CMK (cell line): ENCODE results near the gene CIDEC.

Source experiments
- DNase-seq: peaks from one replicate; pipeline ENCODE4 v3.0.0-alpha.2; 2010; ENCODE audit warnings: low read depth

CIDEC gene

DNA sequence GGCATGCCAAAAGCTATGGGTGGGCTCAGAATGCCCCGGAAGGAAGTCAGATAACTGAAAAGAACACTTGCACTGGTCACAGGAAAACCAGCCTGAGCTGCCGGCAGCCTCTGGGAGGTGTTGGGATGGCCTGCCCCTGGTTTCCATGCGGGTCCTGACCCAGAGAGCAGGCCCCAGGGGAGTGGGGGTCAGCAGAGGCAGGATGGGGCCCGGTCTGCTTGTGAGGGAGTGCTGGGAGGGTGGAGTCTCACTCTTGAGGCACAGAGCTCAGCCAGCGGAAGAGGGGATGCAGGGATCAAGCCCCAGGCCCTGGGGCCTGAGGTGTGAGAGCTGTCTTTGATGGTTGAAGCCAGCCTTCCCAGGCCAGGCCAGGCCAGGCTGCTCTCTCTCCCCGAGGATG, 33.8 kb downstream of the CIDEC start:
- DNase-seq, result no peak

DNA sequence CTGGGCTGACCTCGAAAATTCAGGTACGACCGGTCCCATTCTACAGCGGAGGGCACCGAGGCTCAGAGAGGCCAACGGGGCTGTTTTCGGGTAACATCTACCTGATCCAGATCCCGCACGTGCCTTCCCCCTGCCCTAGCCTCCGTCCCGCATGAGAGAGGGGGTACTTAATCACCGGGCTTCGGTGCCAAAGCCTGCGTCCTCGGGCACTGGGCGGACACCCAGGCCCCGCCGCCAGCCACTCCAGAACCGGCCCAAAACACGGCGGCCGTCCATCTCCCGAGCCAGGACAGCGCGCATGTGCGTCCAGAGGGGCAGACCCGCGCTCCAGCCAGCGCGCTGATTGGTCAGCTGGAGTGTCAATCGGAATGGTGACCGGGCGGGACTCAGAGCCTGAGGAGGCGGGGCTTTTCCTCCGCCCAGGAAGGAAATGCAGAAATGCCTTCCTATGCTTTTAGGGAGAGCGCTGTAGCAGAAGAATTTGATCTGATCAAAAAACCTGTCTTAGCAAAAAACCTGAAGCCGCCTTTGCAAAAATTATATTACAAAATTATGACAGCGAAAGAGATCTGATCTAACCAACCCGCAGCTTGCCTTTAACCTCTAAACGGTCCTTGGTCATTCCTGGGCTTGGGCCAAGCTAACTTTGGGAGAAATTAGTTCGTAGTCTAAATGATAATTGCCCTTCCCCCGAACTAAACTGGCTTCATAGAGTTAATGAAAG, 36.2 kb downstream of the CIDEC start, which contains the start of gene RPUSD3:
RPUSD3 (minus strand) TSS at position 294 of the 724 bp plus-strand sequence; CDS start at position 276, 18 bp downstream.
- DNase-seq, result peak; percentile 91

DNA sequence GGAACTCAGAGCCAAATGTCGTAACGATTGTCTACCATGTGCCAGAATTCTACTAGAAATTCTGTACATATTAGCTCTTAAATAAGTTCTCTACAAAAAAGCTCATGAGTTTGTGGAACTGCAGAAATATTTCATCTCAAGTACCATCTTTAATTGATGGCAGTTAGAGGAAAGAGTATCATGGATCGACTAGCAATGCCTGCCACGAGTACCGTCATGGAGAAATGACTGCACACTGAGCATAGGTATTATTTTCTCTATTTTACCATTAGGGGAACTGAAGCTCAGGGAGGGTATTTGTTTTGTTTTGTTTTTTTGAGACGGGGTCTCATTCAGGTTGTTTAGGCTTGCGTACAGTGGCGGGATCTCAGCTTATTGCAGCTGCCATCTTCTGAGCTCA, 39.0 kb downstream of the CIDEC start:
- DNase-seq, result no peak

DNA sequence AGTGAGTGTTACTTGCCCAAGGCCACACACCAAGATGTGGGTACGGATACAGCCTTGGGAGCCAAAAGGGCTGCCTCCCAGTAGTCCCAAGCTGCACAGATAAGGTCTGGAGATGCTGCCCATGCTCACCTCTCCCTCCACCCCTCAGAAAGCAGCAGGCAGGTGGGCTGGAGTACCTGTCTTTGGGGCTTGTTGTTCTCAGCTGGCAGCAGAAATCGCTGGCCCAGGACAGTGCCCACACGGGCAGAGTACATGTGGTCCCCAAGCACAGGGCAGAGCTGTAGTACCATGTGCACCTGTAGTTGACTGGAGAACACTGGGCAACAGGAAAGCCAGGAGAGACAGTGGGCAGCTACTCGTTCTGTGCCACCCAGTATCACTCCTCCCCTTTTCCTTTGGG, 41.2 kb downstream of the CIDEC start:
- no peak for DNase-seq

DNA sequence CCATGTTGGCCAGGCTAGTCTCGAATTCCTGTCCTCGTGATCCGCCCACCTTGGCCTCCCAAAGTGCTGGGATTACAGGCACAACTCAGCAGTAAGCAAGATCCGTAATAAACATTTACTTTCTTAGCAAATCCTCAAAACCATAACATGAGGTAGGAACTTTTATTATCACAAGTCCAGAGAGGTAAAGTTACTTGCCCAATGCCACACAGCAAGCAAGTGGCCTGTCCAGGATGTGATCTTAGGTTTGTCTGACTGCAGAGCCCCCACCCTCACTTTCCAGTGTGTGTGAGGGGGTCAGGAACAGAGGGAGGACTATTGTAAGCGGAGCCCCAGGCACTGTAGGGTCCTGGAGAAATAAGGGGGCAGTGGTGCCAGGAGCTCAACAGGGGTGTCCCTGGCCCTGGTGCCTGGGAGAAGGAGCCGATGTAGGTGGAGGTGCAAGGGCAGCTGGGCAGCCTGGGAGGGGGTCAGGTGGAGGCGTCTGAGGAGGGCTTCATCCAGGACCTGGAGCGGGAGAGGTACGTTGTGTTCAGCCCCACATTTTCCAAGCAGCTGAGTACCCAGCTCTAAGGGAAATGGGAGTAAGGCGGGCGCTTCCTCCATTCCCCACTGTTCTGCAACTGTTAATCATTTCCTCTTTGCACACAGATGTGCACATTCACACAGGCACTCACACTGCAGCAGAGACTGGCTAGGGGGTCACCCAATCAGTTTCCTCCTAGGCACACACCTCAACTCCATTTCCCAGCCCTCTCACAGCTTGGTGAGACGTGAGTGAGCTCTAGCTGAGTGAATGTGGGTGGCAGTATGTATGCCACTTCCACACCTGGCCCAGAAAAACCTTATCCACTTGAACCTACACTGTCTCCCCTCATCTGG, 42.1 kb downstream of the CIDEC start:
- no peak for DNase-seq

DNA sequence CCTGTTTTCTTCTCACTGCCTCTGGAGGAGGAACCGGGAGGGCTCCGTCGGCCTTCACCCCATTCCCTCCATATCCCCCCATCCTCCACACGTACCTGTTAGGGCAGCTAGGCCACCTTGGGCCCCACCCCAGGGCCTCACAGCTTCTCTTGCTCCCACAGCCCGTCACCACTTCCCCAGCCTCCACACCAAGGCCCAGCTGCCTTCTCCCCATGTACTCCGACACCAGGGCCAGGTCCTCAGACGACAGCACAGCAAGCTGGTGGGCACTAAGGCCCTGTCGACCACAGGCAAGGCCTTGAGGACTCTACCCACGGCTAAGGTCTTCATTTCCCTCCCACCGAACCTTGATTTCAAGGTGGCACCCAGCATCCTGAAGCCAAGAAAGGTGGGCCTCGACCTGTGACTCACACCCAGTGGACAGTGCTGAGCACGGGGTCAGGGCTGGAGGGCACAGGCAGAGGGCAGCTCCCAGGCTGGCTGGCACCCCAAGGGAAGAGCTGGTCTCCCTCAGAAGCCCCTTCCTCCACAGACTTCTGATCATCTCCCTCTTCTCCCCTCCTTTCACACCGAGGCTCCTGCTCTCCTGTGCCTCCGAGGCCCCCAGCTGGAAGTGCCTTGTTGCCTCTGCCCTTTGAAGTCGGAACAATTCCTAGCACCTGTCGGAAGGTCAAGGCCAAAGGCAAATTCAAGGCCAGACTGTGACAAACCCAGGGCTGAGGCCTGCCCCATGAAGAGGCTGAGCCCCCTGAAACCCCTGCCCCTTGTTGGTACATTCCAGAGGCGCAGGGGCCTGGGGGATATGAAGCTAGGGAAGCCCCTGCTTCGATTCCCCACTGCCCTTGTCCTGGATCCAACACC, 45.3 kb downstream of the CIDEC start:
- no peak for DNase-seq

DNA sequence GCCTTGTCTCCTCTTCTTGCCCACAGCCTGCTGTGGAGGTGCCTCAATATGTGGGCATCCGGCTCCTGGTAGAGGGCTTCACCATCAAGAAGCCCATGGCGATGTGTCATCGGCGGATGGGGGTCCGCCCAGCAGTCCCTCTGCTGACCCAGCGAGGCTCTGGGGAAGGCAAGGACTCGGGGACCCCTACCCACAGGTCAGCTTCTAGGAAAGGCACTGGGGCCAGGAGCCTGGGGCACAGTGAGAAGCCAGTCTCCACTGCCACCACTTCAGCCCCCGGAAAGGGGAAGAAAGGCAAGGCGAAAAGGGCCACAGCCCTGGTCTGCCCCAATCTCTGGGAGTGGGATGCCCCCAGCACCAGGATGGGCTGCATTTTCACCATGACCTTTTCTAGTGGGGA, 47.0 kb downstream of the CIDEC start:
- no peak for DNase-seq

DNA sequence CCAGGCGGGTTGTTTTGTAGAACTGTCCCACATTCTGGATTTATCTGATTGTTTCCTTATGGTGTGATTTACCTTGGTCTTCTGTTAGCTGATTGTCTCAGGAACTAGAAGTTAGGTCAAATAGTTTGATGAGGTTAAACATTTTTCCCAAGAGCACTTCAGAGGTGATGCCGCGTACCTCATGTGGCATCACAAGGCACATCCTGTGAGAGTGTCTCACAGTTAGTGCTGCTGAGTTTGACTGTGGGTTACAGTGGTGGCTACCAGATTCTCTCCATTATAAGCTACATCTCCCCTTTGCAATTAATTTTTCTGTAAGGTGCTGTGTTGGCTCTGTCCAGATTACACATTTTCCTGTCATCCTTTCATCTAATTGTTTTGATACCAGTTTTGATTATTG, 48.8 kb downstream of the CIDEC start:
- DNase-seq, result no peak

DNA sequence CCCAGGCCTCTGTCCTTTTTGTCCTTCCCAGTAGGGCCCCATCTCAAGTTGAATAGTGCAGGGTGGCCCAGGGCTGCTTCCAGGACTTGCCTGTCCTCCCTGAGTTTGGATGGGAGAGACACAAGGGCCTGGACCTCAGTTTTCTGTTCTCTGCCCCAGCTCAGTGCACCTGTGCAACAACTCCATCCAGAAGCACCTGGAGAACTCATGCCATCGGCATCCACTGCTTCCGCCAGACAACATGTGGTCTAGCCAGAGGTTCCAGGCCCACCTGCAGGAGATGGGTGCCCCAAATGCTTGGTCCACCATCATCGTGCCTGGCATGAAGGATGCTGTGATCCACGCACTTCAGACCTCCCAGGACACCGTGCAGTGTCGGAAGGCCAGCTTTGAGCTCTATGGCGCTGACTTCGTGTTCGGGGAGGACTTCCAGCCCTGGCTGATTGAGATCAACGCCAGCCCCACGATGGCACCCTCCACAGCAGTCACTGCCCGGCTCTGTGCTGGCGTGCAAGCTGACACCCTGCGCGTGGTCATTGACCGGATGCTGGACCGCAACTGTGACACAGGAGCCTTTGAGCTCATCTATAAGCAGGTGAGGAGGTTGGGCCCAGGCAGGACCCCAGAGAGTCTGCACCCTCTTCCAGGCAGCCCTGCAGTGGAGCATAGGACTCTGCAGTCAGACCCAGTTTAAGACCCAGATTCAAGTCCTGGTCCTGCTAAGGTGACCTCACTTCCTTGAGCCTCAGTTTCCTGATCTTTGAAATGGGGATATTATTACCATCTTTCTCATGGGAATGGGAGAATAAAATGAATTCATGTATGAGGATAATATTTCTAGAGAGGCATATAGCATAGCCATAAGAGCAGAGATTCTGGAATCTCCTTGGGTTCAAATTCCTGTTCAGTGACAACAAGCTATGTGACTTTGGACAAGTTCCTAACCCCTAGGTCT, 51.0 kb downstream of the CIDEC start:
- DNase-seq, result no peak

DNA sequence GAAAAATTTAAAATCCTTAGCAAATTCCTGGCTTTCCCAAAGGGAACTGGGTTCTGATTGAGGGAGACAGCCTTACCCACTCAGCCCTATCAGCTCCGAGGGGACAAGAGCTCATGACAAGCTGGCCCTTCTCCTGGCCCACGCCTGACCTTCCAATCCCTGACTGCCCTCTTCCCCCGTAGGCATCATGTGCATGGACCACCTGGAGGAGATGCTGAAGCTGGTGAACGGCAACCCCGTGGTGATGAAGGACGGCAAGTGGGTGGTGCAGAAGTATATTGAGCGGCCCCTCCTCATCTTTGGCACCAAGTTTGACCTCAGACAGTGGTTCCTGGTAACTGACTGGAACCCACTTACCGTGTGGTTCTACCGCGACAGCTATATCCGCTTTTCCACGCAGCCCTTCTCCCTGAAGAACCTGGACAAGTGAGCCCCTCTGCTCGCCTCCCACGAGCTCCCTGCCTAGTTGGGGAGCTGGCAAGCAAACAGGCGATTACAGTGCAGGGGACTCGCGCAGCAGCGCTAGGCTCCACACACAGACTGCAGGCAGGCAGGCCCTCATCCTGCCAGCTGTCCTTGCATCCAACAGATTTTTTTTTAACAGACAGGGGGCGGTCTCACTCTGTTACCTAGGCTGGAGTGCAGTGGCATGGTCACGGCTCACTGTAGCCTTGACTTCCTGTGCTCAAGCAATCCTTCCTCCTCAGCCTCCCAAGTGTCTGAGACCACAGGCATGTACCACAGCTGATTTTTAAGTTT, 53.1 kb downstream of the CIDEC start:
- DNase-seq, result no peak

DNA sequence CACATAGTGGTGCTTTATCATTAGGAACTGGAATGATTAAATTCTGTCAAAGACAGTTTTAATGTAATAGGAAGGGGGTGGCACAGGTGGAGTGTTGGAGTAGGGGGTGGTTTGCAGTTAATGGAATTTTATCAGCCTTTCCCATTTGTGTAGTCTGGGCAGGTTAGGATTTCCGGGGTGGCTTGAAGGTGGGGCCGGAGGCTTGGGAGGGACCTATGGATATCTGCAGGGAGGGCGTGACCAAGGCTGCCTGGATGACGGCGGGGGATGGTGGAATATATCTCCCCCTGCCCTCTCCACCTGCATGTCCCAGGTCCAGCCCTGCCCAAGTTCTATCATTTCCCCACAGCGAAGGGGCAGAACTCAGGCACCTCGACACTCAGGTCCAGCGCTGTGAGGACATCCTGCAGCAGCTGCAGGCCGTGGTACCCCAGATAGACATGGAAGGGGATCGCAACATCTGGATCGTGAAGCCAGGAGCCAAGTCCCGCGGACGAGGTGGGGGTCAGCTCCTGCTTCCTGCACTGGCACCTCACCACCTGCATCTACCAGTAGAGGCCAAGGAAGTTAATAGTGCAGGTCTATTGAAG, 54.5 kb downstream of the CIDEC start:
- DNase-seq, result no peak

DNA sequence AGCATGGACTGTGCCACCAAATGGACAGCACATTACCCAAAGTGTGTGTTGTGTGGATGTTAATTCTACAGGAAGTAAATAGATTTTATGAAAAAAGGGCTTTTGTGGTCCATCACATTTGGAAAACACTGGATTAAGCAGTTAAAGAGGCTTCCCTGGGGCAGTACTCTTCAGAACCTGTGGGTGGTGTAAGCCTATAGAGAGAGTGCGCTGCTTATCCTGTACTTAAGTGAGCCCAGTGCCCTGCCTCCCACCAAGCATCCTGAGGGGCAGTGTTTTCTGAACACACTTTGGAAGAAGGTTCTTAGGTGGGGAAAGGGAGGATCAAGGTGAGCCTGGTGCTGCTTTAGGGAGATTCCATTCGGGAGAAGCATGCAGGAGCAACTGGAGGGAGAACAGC, 59.1 kb downstream of the CIDEC start:
- no peak for DNase-seq

DNA sequence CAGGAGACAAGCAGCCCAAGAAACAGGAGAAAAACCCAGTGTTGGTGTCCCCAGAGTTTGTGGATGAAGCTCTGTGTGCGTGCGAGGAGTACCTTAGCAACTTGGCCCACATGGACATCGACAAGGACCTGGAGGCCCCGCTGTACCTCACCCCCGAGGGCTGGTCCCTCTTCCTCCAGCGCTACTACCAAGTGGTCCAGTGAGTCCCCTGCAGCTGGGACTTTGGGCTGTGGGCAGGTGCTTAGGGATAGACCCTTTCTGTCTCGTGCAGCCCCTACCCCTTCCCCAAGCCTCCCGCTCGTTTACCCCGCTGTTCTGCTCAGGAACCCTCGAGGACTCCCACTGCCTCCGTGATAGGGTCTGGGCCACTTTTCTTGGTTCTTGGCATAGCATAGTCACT, 59.5 kb downstream of the CIDEC start:
- DNase-seq, result no peak

DNA sequence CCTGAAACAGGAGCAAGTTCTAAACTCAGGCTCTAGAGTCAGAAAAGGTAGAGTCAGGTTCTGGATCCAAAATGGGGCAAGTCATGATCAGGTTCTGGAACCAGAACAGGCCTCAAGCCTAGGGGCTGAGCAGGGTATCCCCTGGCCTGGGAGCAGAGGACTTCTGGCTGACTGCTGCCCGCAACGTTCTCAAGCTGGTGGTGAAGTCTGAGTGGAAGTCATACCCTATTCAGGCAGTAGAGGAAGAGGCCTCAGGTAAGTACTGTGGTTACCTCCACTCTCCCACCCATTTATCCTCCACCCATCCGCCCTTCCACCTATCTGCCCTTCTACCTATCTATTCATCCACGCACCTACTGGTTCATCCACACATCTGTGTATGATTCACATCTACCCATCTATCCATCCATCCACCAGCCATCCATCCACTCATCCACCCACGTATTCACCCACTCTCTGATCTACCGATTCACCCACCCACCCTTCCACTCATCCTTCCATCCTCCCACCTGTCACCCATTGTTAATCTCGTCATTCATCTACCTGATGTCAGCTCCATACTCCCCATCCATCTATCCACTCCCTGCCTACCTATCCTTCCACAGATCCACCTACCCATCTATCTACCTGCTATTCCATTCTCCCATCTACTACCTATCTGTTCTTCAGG, 61.3 kb downstream of the CIDEC start:
- DNase-seq, result no peak

DNA sequence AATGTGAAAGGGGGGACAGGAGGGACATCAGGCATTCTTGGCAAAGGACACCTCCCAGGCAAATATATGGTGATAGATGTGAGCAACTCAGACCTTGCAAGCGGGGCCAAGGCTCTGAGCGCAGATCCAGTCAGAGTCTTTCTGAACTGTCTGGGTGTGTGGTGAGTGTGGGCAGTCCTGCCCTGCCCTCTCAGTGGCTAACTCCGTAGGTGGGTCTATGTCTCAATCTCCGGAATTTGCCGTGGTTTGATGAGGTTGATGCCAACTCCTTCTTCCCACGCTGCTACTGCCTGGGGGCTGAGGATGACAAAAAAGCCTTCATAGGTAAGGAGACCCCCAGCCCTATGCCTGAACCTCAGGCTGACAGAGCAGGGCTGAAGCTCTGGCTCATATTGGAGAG, 62.6 kb downstream of the CIDEC start:
- no peak for DNase-seq
